HG03139 (cell line): ENCODE data around the gene SLC8A3.

ENCODE experiments used
- ATAC-seq: cut with Tn5 transposase; IDR thresholded peaks from one replicate; pipeline ENCODE4 v1.9.1; 2021; ENCODE audit not compliant: unreplicated experiment

Gene SLC8A3

GRCh38 chr14:70073924-70074566 lies 114.7 kb downstream of the SLC8A3 start:
- ATAC-seq: no peak

GRCh38 chr14:70069186-70069585 lies 119.6 kb downstream of the SLC8A3 start:
- ATAC-seq: no peak

GRCh38 chr14:70067810-70068209 lies 120.9 kb downstream of the SLC8A3 start:
- ATAC-seq: no peak

GRCh38 chr14:70064136-70064865 lies 124.5 kb downstream of the SLC8A3 start:
- ATAC-seq: no peak

- no peak for ATAC-seq
Measured at GRCh38 chr14:70061108-70061507, 127.6 kb downstream of the SLC8A3 start.

GRCh38 chr14:70059545-70059944 lies 129.2 kb downstream of the SLC8A3 start:
- ATAC-seq: no peak

GRCh38 chr14:70057519-70058136 lies 131.1 kb downstream of the SLC8A3 start:
- ATAC-seq: no peak

- ATAC-seq: no peak
Measured at GRCh38 chr14:70052990-70053389, 135.8 kb downstream of the SLC8A3 start.

GRCh38 chr14:70050136-70050535 lies 138.6 kb downstream of the SLC8A3 start:
- ATAC-seq: no peak

- no peak for ATAC-seq
Measured at GRCh38 chr14:70049605-70050004, 139.1 kb downstream of the SLC8A3 start.

- ATAC-seq: no peak
Measured at GRCh38 chr14:70048313-70048654, 140.5 kb downstream of the SLC8A3 start.

- ATAC-seq: no peak
Measured at GRCh38 chr14:70047598-70048312, 141.0 kb downstream of the SLC8A3 start.

GRCh38 chr14:70045844-70046535 lies 142.8 kb downstream of the SLC8A3 start:
- ATAC-seq: no peak

GRCh38 chr14:70045310-70045709 lies 143.4 kb downstream of the SLC8A3 start:
- no peak for ATAC-seq

- no peak for ATAC-seq
Measured at GRCh38 chr14:70043001-70043400, 145.8 kb downstream of the SLC8A3 start.

GRCh38 chr14:70036665-70037064 lies 152.1 kb downstream of the SLC8A3 start:
- ATAC-seq: no peak

GRCh38 chr14:70034257-70034656 lies 154.5 kb downstream of the SLC8A3 start:
- ATAC-seq: no peak

GRCh38 chr14:70033561-70033960 lies 155.2 kb downstream of the SLC8A3 start:
- ATAC-seq: no peak

GRCh38 chr14:70033116-70033515 lies 155.6 kb downstream of the SLC8A3 start:
- no peak for ATAC-seq

GRCh38 chr14:70032447-70032846 lies 156.3 kb downstream of the SLC8A3 start:
- ATAC-seq: no peak

GRCh38 chr14:70032016-70032415 lies 156.7 kb downstream of the SLC8A3 start:
- no peak for ATAC-seq
